IPS DF 6.9 (cell line): ENCODE results near the gene APCDD1L.
"Not testable (repeated sequence)": the region's sequence is repeated elsewhere in the genome, so short reads cannot be mapped to it uniquely, and the experiment has no call there.

ENCODE experiments used
- DNase-seq: peaks from one replicate; pipeline ENCODE4 v3.0.0-alpha.2; 2013; ENCODE audit warnings: low read depth, low spot score
- H3K27ac ChIP-seq: one replicate; pipeline ENCODE4 v1.5.1; 2013; ENCODE audit warnings: low read length, control low read depth
- H3K27me3 ChIP-seq: 2 replicates; pipeline ENCODE4 v1.6.1; 2013; ENCODE audit warnings: mild to moderate bottlenecking, low read length; ENCODE audit not compliant: control insufficient read depth, insufficient read depth
- H3K36me3 ChIP-seq: 2 replicates; pipeline ENCODE4 v1.6.1; 2013; ENCODE audit warnings: low read length; ENCODE audit not compliant: control insufficient read depth, insufficient read depth
- H3K4me1 ChIP-seq: 2 replicates; pipeline ENCODE4 v1.6.1; 2013; ENCODE audit warnings: low read length; ENCODE audit not compliant: control insufficient read depth, insufficient read depth
- H3K4me3 ChIP-seq: 2 replicates; pipeline ENCODE4 v1.5.1; 2013; ENCODE audit warnings: mild to moderate bottlenecking, low read length
- H3K9me3 ChIP-seq: 2 replicates; pipeline ENCODE4 v1.6.1; 2013; ENCODE audit warnings: low read length, inconsistent platforms; ENCODE audit not compliant: control insufficient read depth, insufficient read depth
- WGBS: extraction: QIAGEN DNeasy Blood & Tissue Kit; methylation state at CpG from one replicate; pipeline ENCODE4 v1.1.7; 2013; ENCODE audit warnings: mixed read lengths, missing lambda C conversion rate; ENCODE audit not compliant: insufficient read length, insufficient coverage; 5-methylcytosine and 5-hydroxymethylcytosine counted together

The APCDD1L gene

GRCh38 chr20:58427571-58427970 is 87.6 kb downstream of the APCDD1L start:
- not testable (repeated sequence) for H3K27me3 ChIP-seq, H3K27ac ChIP-seq, H3K36me3 ChIP-seq, H3K4me1 ChIP-seq, DNase-seq, H3K9me3 ChIP-seq, H3K4me3 ChIP-seq
- no CpG with 5 or more reads among the region's 3 CpGs for WGBS

- Histone ChIP-seq H3K4me1 (no peaks in the 10 kb centered on the region; the same call in 1 of the 2 replicates), H3K27ac (no peak overlapping the region), H3K27me3 (no peaks in the 10 kb centered on the region), H3K9me3 (no peaks in the 10 kb centered on the region), H3K4me3 (no peak overlapping the region), H3K36me3 (peaks cover 2% of the 10 kb centered on the region; the same call in 1 of the 2 replicates)
- no CpG with 5 or more reads among the region's 6 CpGs for WGBS
- no peak for DNase-seq
Measured at GRCh38 chr20:58424218-58424969, 90.8 kb downstream of the APCDD1L start.

- WGBS = no CpG with 5 or more reads among the region's 1 CpG
- 0 out of 2 replicates have a peak, but pooled peaks cover 2% of the 10 kb centered on the region for H3K36me3 ChIP-seq
Measured at GRCh38 chr20:58421497-58421850, 93.7 kb downstream of the APCDD1L start.

GRCh38 chr20:58420798-58421496 is 94.3 kb downstream of the APCDD1L start:
- 0 out of 2 replicates have a peak, but pooled peaks cover 2% of the 10 kb centered on the region for H3K36me3 ChIP-seq
- no peak for DNase-seq
- no CpG with 5 or more reads among the region's 5 CpGs for WGBS

More at GRCh38 chr20:58421497-58421850, 93.7 kb downstream of the APCDD1L start:
- H3K27ac ChIP-seq = no peak overlapping the region
- peaks cover 2% of the 10 kb centered on the region; the same call in 1 of the 2 replicates for H3K4me1 ChIP-seq
- H3K27me3 ChIP-seq = no peaks in the 10 kb centered on the region
- H3K9me3 ChIP-seq = no peaks in the 10 kb centered on the region
- H3K4me3 ChIP-seq = no peak overlapping the region
- no peak for DNase-seq

GRCh38 chr20:58418949-58419748 is 96.0 kb downstream of the APCDD1L start:
- no peak overlapping the region for H3K4me3 ChIP-seq
- H3K36me3 ChIP-seq = 0 out of 2 replicates have a peak, but pooled peaks cover 2% of the 10 kb centered on the region
- no peaks in the 10 kb centered on the region for H3K9me3 ChIP-seq
- DNase-seq = no peak
- no CpG with 5 or more reads among the region's 5 CpGs for WGBS
- no peak overlapping the region for H3K27ac ChIP-seq
- no peaks in the 10 kb centered on the region for H3K27me3 ChIP-seq
- peaks cover 2% of the 10 kb centered on the region; the same call in 1 of the 2 replicates for H3K4me1 ChIP-seq

More at GRCh38 chr20:58420798-58421496, 94.3 kb downstream of the APCDD1L start:
- H3K4me1 ChIP-seq = peaks cover 2% of the 10 kb centered on the region; the same call in 1 of the 2 replicates
- H3K9me3 ChIP-seq = no peaks in the 10 kb centered on the region
- H3K27me3 ChIP-seq = no peaks in the 10 kb centered on the region
- H3K27ac ChIP-seq = no peak overlapping the region
- H3K4me3 ChIP-seq = no peak overlapping the region

GRCh38 chr20:58417438-58417837 is 97.8 kb downstream of the APCDD1L start:
- peaks cover 2% of the 10 kb centered on the region; the same call in 1 of the 2 replicates for H3K4me1 ChIP-seq
- no peak overlapping the region for H3K4me3 ChIP-seq
- no CpG with 5 or more reads among the region's 3 CpGs for WGBS
- DNase-seq = no peak
- no peak overlapping the region for H3K27ac ChIP-seq
- 0 out of 2 replicates have a peak, but pooled peaks cover 2% of the 10 kb centered on the region for H3K36me3 ChIP-seq
- H3K9me3 ChIP-seq = no peaks in the 10 kb centered on the region
- no peaks in the 10 kb centered on the region for H3K27me3 ChIP-seq

- Histone ChIP-seq H3K4me3 (no peak overlapping the region), H3K36me3 (0 out of 2 replicates have a peak, but pooled peaks cover 2% of the 10 kb centered on the region), H3K27ac (no peak overlapping the region), H3K27me3 (no peaks in the 10 kb centered on the region), H3K9me3 (no peaks in the 10 kb centered on the region), H3K4me1 (peaks cover 2% of the 10 kb centered on the region; the same call in 1 of the 2 replicates)
- no peak for DNase-seq
- WGBS = no CpG with 5 or more reads among the region's 2 CpGs
Measured at GRCh38 chr20:58416835-58417234, 98.4 kb downstream of the APCDD1L start.

GRCh38 chr20:58416057-58416456 is 99.1 kb downstream of the APCDD1L start:
- Histone ChIP-seq H3K9me3 (no peaks in the 10 kb centered on the region), H3K4me1 (peaks cover 2% of the 10 kb centered on the region; the same call in 1 of the 2 replicates), H3K4me3 (no peak overlapping the region), H3K27me3 (no peaks in the 10 kb centered on the region), H3K27ac (no peak overlapping the region), H3K36me3 (0 out of 2 replicates have a peak, but pooled peaks cover 2% of the 10 kb centered on the region)
- DNase-seq = no peak
- no CpG with 5 or more reads among the region's 1 CpG for WGBS

GRCh38 chr20:58414786-58415185 is 100.4 kb downstream of the APCDD1L start:
- no CpG with 5 or more reads among the region's 26 CpGs for WGBS
- not testable (repeated sequence) for H3K27ac ChIP-seq, H3K9me3 ChIP-seq, H3K36me3 ChIP-seq, DNase-seq, H3K4me3 ChIP-seq, H3K27me3 ChIP-seq, H3K4me1 ChIP-seq

- H3K9me3 ChIP-seq, H3K36me3 ChIP-seq, H3K27me3 ChIP-seq, H3K4me1 ChIP-seq, DNase-seq, H3K4me3 ChIP-seq, H3K27ac ChIP-seq: not testable (repeated sequence)
- no CpG with 5 or more reads among the region's 35 CpGs for WGBS
Measured at GRCh38 chr20:58414216-58414615, 101.0 kb downstream of the APCDD1L start.
